Measurements from ENCODE around the gene TARP.
"Not testable (repeated sequence)": the region's sequence is repeated elsewhere in the genome, so short reads cannot be mapped to it uniquely, and the experiment has no call there.

TARP gene

GRCh38 chr7:38244516-38244915 is 28.9 kb downstream of the TARP start:
- no peak for TF ChIP-seq CTCF (IDR thresholded peaks at IDR 0.05)
- Histone ChIP-seq H3K4me3 (no peak overlapping the region), H3K9me3 (no peaks in the 10 kb centered on the region), H3K27ac (no peak overlapping the region), H3K27me3 (no peaks in the 10 kb centered on the region), H3K36me3 (no peaks in the 10 kb centered on the region), H3K4me1 (no peaks in the 10 kb centered on the region)
- intact Hi-C loops (cut with DNase I): no loop called here
- DNase-seq (ENCODE audit: low spot score in 2 of 2): no peak

- H3K36me3 ChIP-seq; H3K9me3 ChIP-seq; intact Hi-C loops (cut with DNase I); H3K27me3 ChIP-seq; H3K4me1 ChIP-seq; H3K4me3 ChIP-seq; H3K27ac ChIP-seq; DNase-seq (ENCODE audit: low spot score in 2 of 2): not testable (repeated sequence)
Measured at GRCh38 chr7:38243345-38243744, 30.1 kb downstream of the TARP start.

- Histone ChIP-seq H3K9me3 (no peaks in the 10 kb centered on the region), H3K27me3 (no peaks in the 10 kb centered on the region), H3K36me3 (no peaks in the 10 kb centered on the region), H3K4me3 (no peak overlapping the region), H3K27ac (no peak overlapping the region), H3K4me1 (no peaks in the 10 kb centered on the region)
- no peak for DNase-seq (ENCODE audit: low spot score in 2 of 2)
- TF ChIP-seq CTCF (IDR thresholded peaks at IDR 0.05): no peak
- intact Hi-C loops (cut with DNase I): no loop called here
Measured at GRCh38 chr7:38242814-38243213, 30.6 kb downstream of the TARP start.

- no peaks in the 10 kb centered on the region for H3K36me3 ChIP-seq
- no peaks in the 10 kb centered on the region for H3K27me3 ChIP-seq
- no peaks in the 10 kb centered on the region for H3K9me3 ChIP-seq
- intact Hi-C loops (cut with DNase I): no loop called here
- H3K27ac ChIP-seq: no peak overlapping the region
- TF ChIP-seq CTCF (IDR thresholded peaks at IDR 0.05): no peak
- DNase-seq (ENCODE audit: low spot score in 2 of 2): no peak
- H3K4me3 ChIP-seq: no peak overlapping the region
- no peaks in the 10 kb centered on the region for H3K4me1 ChIP-seq
Measured at GRCh38 chr7:38241071-38241470, 32.4 kb downstream of the TARP start.

- H3K27me3 ChIP-seq; H3K36me3 ChIP-seq; H3K4me3 ChIP-seq; intact Hi-C loops (cut with DNase I); H3K9me3 ChIP-seq; H3K27ac ChIP-seq; DNase-seq (ENCODE audit: low spot score in 2 of 2); H3K4me1 ChIP-seq: not testable (repeated sequence)
Measured at GRCh38 chr7:38239129-38239528, 34.3 kb downstream of the TARP start.

- Histone ChIP-seq H3K9me3 (no peaks in the 10 kb centered on the region), H3K27ac (no peak overlapping the region), H3K27me3 (no peaks in the 10 kb centered on the region), H3K4me3 (no peak overlapping the region), H3K4me1 (no peaks in the 10 kb centered on the region), H3K36me3 (peaks cover 2 to 5% of the 10 kb centered on the region in 2 donors)
- TF ChIP-seq CTCF (IDR thresholded peaks at IDR 0.05): no peak
- intact Hi-C loops (cut with DNase I): no loop called here
- no peak for DNase-seq (ENCODE audit: low spot score in 2 of 2)
Measured at GRCh38 chr7:38235606-38236005, 37.8 kb downstream of the TARP start.

GRCh38 chr7:38234759-38235158 is 38.7 kb downstream of the TARP start:
- H3K4me3 ChIP-seq; H3K27ac ChIP-seq; H3K4me1 ChIP-seq; H3K27me3 ChIP-seq; intact Hi-C loops (cut with DNase I); H3K9me3 ChIP-seq; DNase-seq (ENCODE audit: low spot score in 2 of 2): not testable (repeated sequence)
- peaks cover 9 to 12% of the 10 kb centered on the region in 2 donors for H3K36me3 ChIP-seq
